HG03558 (cell line): ENCODE data around the gene OR2A2.

Source experiments
- ATAC-seq: cut with Tn5 transposase; IDR thresholded peaks from one replicate; pipeline ENCODE4 v1.9.1; 2021; ENCODE audit warnings: moderate number of reproducible peaks; ENCODE audit not compliant: unreplicated experiment; ENCODE audit errors: extremely low read depth

The OR2A2 gene

DNA sequence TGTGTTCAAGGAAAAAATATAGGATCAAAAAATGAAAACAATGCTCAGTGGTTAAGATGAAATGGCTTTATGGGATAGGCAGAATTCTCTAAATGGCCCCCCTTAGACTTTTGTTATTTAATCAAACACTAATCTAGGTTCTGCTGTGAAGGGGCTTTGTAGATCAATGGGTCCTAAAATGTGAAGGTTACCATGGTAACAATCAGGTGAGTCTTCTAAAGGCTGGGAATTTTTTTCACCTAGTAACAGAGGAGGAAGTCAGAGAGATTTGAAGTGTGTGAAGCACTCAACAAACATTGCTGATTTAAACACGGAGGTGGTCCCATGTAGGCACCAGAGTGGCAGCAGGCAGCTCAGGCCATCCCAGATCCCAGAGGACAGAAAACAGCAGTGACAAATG lies 24.7 kb downstream of the OR2A2 start:
- ATAC-seq: no peak

DNA sequence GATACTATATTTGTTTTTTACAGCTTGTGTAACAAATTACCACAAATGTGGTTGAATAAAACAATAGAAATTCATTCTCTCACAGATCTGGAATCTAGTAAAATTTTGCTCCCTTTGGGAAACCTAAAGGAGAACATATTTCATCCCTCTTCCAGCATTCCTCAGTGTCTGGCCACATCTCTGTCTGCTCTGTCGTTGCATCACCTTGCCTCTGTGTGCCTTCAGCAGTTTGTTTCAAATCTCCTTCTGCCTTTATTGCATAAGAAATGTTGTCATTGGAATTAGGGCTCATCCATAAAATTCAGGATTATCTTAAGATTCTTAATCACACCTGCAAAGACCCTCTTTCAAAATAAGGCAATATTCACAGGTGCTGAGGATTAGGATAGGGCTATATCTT lies 28.1 kb downstream of the OR2A2 start:
- ATAC-seq: no peak

DNA sequence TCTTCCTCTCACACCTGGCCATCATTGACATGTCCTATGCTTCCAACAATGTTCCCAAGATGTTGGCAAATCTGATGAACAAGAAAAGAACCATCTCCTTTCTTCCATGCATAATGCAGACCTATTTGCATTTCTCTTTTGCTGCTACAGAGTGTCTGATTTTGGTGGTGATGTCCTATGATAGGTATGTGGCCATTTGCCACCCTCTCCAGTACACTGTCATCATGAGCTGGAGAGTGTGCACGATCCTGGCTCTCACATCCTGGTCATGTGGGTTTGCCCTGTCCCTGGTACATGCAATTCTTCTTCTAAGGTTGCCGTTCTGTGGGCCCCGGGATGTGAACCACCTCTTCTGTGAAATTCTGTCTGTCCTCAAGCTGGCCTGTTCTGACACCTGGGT lies 32.8 kb downstream of the OR2A2 start:
- ATAC-seq: no peak

DNA sequence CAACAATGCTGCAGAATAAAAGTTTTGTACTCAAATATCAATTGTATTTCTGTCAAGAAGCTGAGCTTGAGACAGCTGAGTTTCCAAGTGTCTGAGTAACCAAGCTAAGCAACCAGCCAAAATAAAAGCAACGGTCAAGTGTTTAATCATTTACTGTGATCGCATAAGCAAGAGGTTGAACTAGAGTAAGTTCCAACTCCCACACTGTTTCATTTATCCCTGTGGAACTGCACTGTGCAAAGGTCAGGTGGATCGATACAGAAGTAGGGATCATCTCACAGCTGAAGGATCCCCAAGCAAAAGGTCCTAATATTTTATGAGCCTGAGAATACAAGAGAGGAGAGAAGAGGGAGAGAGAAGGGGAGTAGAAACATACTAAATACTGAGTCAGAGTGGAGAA lies 35.0 kb downstream of the OR2A2 start:
- no peak for ATAC-seq

DNA sequence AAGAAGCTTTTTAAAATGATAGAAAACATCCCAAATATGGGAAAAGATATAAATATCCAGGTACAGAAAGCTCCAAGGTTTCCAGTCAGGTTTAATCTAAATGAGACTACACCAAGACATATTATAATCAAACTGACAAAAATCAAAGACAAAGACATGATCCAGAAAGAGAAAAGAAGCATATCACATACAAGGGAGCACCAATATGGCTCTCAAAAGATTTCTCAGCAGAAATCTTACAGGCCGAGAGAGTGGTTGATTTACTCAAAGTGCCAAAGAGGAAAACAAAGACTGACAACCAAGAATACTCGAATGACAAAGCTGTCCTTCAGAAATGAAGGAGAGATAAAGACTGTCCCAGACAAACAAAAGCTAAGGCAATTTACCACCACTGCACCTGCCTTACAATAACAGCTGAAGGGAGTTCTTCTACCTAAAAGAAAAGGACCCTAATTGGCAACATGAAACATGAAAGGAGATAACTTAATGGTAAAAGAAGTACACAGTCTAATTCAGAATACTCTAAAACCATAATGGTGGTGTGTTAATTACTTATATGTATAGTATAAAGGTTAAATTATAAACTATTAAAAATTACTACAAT lies 38.9 kb downstream of the OR2A2 start:
- no peak for ATAC-seq

DNA sequence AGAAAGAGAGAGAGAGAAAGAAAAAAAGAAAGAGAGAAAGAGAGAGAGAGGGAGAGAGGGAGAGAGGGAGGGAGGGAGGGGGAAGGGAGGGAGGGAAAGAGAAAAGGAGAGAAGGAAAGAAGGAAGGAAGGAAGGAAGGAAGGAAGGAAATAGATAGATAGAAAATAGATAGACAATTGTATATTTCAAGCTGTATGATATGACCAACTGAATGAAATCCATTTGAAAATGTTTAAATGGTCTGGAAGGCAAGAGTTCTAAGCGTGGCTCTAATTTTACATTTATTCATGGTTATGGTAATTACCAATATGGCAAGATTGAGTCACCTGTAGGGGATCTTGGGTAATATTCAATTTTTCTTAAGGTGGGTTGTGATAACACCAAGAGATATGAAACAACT lies 49.5 kb downstream of the OR2A2 start:
- no peak for ATAC-seq
